ENCODE measurements around the gene PAIP2B.

PAIP2B gene

GRCh38 chr2:71226965-71227560 lies at the start of gene PAIP2B:
TSS of gene PAIP2B (minus strand) at chr2:71227103. CDS start at chr2:71202589, 24,514 bp downstream.
- TF ChIP-seq ZBTB7A (IDR thresholded peaks at IDR 0.05; ENCODE audit: low read depth): no peak
- no peak for TF ChIP-seq REST (IDR thresholded peaks at IDR 0.05; ENCODE audit: low read depth)
- peak; percentile 90 for TF ChIP-seq NFIC (IDR thresholded peaks at IDR 0.05)
- no peak for TF ChIP-seq TCF12 (IDR thresholded peaks at IDR 0.05; ENCODE audit: low read depth)
- no peak for TF ChIP-seq EP300 (IDR thresholded peaks at IDR 0.05; ENCODE audit: borderline replicate concordance)
- TF ChIP-seq USF1 (IDR thresholded peaks at IDR 0.05): no peak
- TF ChIP-seq CEBPB (IDR thresholded peaks at IDR 0.05): no peak
- TF ChIP-seq RAD21 (IDR thresholded peaks at IDR 0.05; ENCODE audit: low read depth): no peak
- no peak for TF ChIP-seq TEAD4 (IDR thresholded peaks at IDR 0.05)
- peak; percentile 50 for TF ChIP-seq MAX (IDR thresholded peaks at IDR 0.05)
- TF ChIP-seq CREB1 (IDR thresholded peaks at IDR 0.05; ENCODE audit: low read depth): peak; percentile 46; the same call in 1 of the 2 replicates
- TF ChIP-seq YY1 (IDR thresholded peaks at IDR 0.05; ENCODE audit: low read depth): no peak
- peak; percentile 9; the same call in 1 of the 2 replicates for TF ChIP-seq EGR1 (IDR thresholded peaks at IDR 0.05)
- TF ChIP-seq FOXM1 (IDR thresholded peaks at IDR 0.05; ENCODE audit: borderline replicate concordance, low read depth): 0 out of 2 replicates have a peak, but pooled peaks have one; percentile 39
- TF ChIP-seq TAF1 (IDR thresholded peaks at IDR 0.05; ENCODE audit: low read depth): peak; percentile 72; the same call in 1 of the 2 replicates

- no peak for TF ChIP-seq CEBPB (IDR thresholded peaks at IDR 0.05)
- TF ChIP-seq RAD21 (IDR thresholded peaks at IDR 0.05; ENCODE audit: low read depth): no peak
- TF ChIP-seq EGR1 (IDR thresholded peaks at IDR 0.05): no peak
- no peak for TF ChIP-seq MAX (IDR thresholded peaks at IDR 0.05)
- no peak for TF ChIP-seq FOXM1 (IDR thresholded peaks at IDR 0.05; ENCODE audit: borderline replicate concordance, low read depth)
- TF ChIP-seq USF1 (IDR thresholded peaks at IDR 0.05): no peak
- TF ChIP-seq TAF1 (IDR thresholded peaks at IDR 0.05; ENCODE audit: low read depth): no peak
Measured at GRCh38 chr2:71275939-71276310, 49.0 kb upstream of the PAIP2B start.

- TF ChIP-seq ZBTB7A (IDR thresholded peaks at IDR 0.05; ENCODE audit: low read depth) (no peak), RAD21 (IDR thresholded peaks at IDR 0.05; ENCODE audit: low read depth) (no peak), TCF12 (IDR thresholded peaks at IDR 0.05; ENCODE audit: low read depth) (no peak), FOXM1 (IDR thresholded peaks at IDR 0.05; ENCODE audit: borderline replicate concordance, low read depth) (no peak), TAF1 (IDR thresholded peaks at IDR 0.05; ENCODE audit: low read depth) (no peak), YY1 (IDR thresholded peaks at IDR 0.05; ENCODE audit: low read depth) (no peak)
Measured at GRCh38 chr2:71269511-71270090, 42.7 kb upstream of the PAIP2B start.

- no peak for TF ChIP-seq ZBTB7A (IDR thresholded peaks at IDR 0.05; ENCODE audit: low read depth)
Measured at GRCh38 chr2:71263386-71263785, 36.5 kb upstream of the PAIP2B start.

- TF ChIP-seq FOXM1 (IDR thresholded peaks at IDR 0.05; ENCODE audit: borderline replicate concordance, low read depth) (no peak), TCF12 (IDR thresholded peaks at IDR 0.05; ENCODE audit: low read depth) (no peak)
Measured at GRCh38 chr2:71261534-71261933, 34.6 kb upstream of the PAIP2B start.

- TF ChIP-seq TAF1 (IDR thresholded peaks at IDR 0.05; ENCODE audit: low read depth): no peak
- TF ChIP-seq REST (IDR thresholded peaks at IDR 0.05; ENCODE audit: low read depth): no peak
- TF ChIP-seq NFIC (IDR thresholded peaks at IDR 0.05): no peak
- TF ChIP-seq EP300 (IDR thresholded peaks at IDR 0.05; ENCODE audit: borderline replicate concordance): no peak
- no peak for TF ChIP-seq ZBTB7A (IDR thresholded peaks at IDR 0.05; ENCODE audit: low read depth)
- no peak for TF ChIP-seq USF1 (IDR thresholded peaks at IDR 0.05)
- no peak for TF ChIP-seq EGR1 (IDR thresholded peaks at IDR 0.05)
- no peak for TF ChIP-seq MAX (IDR thresholded peaks at IDR 0.05)
- no peak for TF ChIP-seq RAD21 (IDR thresholded peaks at IDR 0.05; ENCODE audit: low read depth)
- no peak for TF ChIP-seq YY1 (IDR thresholded peaks at IDR 0.05; ENCODE audit: low read depth)
Measured at GRCh38 chr2:71256421-71256820, 29.5 kb upstream of the PAIP2B start.

Measured in Ishikawa (cell line).